GM21526 (cell line): Measurements from ENCODE around the gene LDLRAD3.

Experiments
- ATAC-seq: cut with Tn5 transposase; IDR thresholded peaks from one replicate; pipeline ENCODE4 v1.9.1; 2021; ENCODE audit warnings: moderate library complexity; ENCODE audit not compliant: unreplicated experiment, low FRiP score

LDLRAD3 gene

GRCh38 chr11:36219996-36220395 is 276.1 kb downstream of the LDLRAD3 start:
- no peak for ATAC-seq

DNA sequence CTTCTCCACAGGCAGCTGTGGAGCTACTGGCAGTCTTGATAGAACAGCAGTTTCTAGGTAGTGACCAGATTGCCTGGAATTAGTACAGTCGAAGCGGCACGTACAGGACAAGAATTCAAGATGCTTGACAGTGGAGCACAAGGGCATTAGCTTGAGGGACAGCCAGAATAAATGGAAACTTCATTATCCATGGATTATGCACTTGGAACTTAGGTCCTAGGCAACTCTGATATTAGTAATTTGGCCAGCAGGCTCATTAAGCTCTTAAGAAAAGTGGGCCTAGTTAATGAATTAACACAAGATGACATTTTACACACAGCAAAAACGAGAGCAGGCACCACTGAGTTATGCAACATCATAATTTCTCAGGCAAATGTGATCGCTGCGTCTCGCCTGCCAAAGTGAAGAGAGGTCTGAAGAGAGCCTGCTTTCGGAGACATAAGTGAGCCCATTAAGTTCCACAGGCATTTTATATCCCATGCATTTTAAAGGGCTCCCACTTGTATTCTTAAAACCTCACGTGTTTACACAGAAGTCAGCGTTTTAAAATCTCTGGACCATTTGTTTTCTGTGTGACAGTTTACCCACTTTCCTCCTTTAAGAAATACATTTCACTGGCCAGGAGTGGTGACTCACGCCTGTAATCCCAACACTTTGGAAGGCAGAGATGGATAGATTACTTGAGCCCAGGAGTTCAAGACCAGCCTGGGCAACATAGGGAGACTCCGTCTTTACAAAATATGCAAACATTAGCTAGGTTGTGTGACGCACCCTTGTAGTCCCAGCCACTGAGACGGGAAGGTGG is 279.2 kb downstream of the LDLRAD3 start:
- ATAC-seq, result no peak

DNA sequence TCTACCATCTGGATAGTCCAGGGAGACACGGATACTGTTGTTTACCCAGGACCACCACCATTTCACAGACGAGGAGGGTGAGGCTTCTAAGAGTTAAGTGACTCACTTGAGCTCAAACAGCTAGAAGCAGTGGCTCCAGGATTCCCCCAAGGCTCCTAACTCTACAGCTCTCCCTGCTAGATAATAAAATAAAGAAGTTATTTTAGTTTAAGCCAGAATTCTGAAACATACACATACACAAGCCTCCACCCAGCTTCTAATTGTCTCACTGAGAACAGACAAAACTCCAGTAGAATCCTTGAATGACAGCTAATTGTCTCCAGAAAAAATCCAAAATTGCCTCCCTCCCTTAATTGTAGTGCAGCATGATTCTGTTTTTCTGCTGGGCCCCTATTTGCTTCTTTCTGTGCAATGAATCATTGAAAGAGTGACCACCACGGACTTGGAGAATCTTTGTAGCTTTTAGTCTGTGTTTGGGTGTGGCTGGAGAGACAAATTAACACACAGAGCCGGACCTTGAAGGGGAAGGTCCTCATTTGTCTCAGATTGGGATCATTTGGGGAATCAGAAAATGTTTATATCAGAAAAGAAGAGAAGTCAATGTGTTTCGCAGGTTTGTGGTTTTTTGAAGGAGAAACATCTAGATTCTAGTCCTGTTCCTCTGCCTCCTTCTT is 280.5 kb downstream of the LDLRAD3 start:
- no peak for ATAC-seq

GRCh38 chr11:36227044-36227443 is 283.2 kb downstream of the LDLRAD3 start:
- no peak for ATAC-seq

DNA sequence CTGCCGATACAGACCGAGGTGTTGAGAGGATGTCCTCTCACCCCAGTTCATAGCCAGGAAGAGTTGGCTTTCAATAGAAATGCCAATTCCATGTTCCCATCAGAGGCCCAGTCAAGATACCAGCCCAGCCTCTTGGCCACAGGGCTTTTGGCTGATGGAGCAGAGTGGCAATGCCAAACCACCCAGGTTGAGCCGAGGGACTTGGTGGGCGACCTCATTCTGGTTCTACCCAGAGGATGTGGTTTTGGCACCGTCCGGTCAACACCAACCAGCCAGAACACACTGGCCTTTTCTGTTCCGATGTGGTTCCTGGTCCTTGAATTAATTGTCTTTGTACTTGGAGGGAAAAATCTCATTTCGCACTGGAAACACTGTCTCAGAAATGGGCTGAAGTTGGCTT is 284.8 kb downstream of the LDLRAD3 start:
- no peak for ATAC-seq

DNA sequence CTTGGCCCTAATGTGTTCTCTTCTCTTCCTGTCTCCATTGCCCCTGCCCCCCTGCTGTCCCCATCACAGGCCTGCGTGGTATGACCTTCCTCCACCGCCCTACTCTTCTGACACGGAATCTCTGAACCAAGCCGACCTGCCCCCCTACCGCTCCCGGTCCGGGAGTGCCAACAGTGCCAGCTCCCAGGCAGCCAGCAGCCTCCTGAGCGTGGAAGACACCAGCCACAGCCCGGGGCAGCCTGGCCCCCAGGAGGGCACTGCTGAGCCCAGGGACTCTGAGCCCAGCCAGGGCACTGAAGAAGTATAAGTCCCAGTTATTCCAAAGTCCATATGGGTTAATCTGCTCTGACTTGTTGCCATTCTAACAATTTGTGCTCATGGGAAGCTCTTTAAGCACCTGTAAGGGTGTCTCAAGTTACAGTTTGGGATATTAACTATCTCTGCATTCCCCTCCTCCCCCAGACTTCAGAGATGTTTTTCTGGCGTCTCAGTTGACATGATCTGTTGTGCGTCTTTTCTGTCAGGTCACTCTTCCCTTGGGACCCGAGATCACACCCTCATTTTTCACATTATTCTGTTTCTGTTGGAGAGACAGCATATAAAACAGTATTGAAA is 285.3 kb downstream of the LDLRAD3 start:
- no peak for ATAC-seq

- ATAC-seq, result no peak
Measured at GRCh38 chr11:36230779-36231699, 287.2 kb downstream of the LDLRAD3 start.

DNA sequence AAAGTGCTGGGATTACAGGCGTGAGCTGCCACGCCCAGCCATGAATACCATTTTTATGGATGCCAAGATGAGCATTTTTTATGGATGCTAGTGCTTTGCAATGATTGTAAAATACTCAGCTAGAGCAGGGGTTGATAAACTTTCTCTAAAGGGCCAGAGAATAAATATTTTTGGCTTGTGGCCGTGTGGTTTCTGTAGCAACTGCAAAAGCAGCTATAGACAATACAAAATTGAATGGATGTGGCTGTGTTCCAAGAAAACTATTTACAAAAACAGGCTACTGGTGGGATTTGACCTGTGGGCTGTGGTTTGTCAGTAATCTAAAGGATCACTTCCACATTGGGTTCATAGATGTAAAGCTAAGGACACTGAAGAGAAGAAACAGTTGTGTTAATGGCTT is 289.3 kb downstream of the LDLRAD3 start:
- ATAC-seq, result no peak

- ATAC-seq, result no peak
Measured at GRCh38 chr11:36234825-36235224, 291.0 kb downstream of the LDLRAD3 start.

GRCh38 chr11:36235750-36236149 is 291.9 kb downstream of the LDLRAD3 start:
- no peak for ATAC-seq

- ATAC-seq, result no peak
Measured at GRCh38 chr11:36237391-36237790, 293.5 kb downstream of the LDLRAD3 start.

- no peak for ATAC-seq
Measured at GRCh38 chr11:36238036-36238631, 294.3 kb downstream of the LDLRAD3 start.

DNA sequence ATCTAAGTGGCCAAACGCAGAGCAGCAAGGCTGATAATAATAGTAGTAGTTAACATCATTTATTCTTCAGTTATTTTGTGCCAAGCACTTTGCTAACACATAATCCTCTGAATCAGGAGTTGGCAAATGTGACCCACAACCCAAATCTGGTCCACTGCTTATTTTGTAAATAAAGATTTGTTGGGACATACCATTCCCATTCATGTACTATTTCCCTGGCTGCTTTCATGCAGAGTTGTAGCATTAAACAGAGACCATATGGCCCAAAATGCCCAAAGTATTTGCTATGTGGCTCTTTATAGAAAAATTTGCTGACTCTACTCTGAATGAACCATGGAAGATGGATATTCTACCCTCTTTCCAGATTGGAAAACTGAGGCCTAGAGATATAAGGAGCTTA is 295.0 kb downstream of the LDLRAD3 start:
- no peak for ATAC-seq

DNA sequence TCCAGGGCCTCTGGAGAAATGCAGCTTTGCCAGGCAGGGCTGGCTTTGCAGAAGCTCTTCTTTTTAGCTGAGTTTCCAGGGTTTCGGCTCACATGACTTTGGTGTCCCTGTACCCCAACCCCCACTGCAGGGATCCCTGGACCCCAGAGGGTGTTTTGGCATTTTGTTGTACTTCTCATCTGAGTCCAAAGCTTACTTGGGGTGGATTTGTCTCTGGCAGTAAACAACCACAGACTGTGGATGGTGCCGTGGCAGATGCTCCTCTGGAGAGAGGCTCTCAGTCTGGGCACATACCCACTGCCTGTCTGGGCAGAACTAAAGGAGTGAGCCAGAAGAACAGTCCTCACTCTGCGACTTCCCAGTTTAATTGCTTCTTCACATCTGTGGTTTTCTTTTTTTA is 295.8 kb downstream of the LDLRAD3 start:
- ATAC-seq, result no peak

GRCh38 chr11:36240173-36240572 is 296.3 kb downstream of the LDLRAD3 start:
- no peak for ATAC-seq

- ATAC-seq, result no peak
Measured at GRCh38 chr11:36240801-36241200, 296.9 kb downstream of the LDLRAD3 start.

GRCh38 chr11:36241497-36241896 is 297.6 kb downstream of the LDLRAD3 start:
- ATAC-seq, result no peak

- no peak for ATAC-seq
Measured at GRCh38 chr11:36243641-36244040, 299.8 kb downstream of the LDLRAD3 start.

DNA sequence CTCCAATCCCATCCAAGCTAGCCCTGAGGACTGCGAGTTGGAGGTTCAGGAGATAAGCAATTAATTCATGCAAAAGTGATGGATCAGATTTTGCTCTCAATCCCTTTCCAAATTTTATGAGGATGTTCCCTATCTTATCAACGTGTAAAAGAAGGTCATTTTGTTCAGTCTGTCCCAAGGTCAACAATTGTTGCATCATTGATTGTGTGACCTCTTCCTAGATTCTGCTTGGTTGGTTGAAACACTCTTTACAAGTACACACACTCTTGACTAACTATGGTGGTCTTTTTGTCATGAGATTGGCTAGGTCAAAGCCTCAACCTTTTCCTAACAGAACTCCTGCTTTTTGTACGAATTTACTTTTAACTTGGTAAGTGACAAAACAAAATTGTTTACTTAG is 303.6 kb downstream of the LDLRAD3 start:
- no peak for ATAC-seq

DNA sequence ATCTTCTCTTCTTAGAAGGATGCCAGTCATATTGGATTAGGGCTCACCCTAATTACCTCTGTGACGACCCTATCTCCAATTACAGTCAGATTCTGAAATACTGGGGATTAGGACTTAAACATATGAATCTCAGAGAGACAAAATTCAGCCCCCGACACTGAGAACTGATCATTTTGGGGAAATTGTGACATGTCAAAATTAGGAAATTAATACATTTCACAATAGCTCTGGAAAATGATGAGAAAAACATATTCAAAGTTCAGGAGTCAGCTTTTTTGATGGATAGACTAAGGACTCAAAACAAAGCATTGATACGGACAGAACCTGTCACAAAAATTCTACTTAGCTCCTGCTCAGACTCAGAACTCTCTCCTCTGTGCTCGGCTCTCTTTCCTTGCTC is 304.6 kb downstream of the LDLRAD3 start:
- no peak for ATAC-seq
